ENCODE results near the gene TCF4. TPM values are rescaled to one million over a fixed set of nuclear protein-coding genes. Genes with fewer than 3 reads are reported as not detected.

The TCF4 gene
- total and polyA plus RNA-seq, 2 donors (not counting 1 experiment from before 2014, with no cell fraction given) = 68.5 to 353 TPM

- intact Hi-C loops (cut with micrococcal nuclease) = no loop called here
- Histone ChIP-seq H3K9ac (ENCODE audit: low read length) (no peak overlapping the region), H3K79me2 (ENCODE audit: control insufficient read depth, insufficient read depth, low read length) (peaks cover 44% of the 10 kb centered on the region), H3K27ac (ENCODE audit: low read length in 2 of 2) (no peak overlapping the region), H2AFZ (ENCODE audit: insufficient read depth, low read depth, low read length, poor library complexity, severe bottlenecking) (no peak overlapping the region), H3K27me3 (replicated peaks in 1 of 4; ENCODE audit: control extremely low read depth in 1 of 4, control insufficient read depth in 3 of 4, insufficient read depth in 4 of 4, low read length in 3 of 4) (no peaks in the 10 kb centered on the region), H3K9me3 (ENCODE audit: control extremely low read depth in 1 of 3, control insufficient read depth in 2 of 3, insufficient read depth in 1 of 3, low read length in 2 of 3) (peaks cover 0 to 2% (median 0%) of the 10 kb centered on the region in 3 donors), H3K36me3 (replicated peaks in 1 of 2; ENCODE audit: control extremely low read depth in 1 of 2, control insufficient read depth in 1 of 2, extremely low read depth in 1 of 2, insufficient read depth in 2 of 2, low read length in 1 of 2) (no peaks in the 10 kb centered on the region), H4K20me1 (ENCODE audit: control insufficient read depth, insufficient read depth, low read length, poor library complexity, severe bottlenecking) (no peaks in the 10 kb centered on the region), H3K4me3 (ENCODE audit: control extremely low read depth in 1 of 5, extremely low read depth in 1 of 5, insufficient read depth in 1 of 5, low read depth in 2 of 5, low read length in 4 of 5) (no peak overlapping the region), H3K4me1 (ENCODE audit: control insufficient read depth in 2 of 2, insufficient read depth in 2 of 2, low read length in 2 of 2) (peaks cover 2 to 4% of the 10 kb centered on the region in 2 donors), H3K4me2 (replicated peaks; ENCODE audit: low read depth, low read length, poor library complexity, severe bottlenecking) (no peak overlapping the region)
- Mint-ChIP-seq H3K4me3 (no peak overlapping the region), H3K27ac (no peak overlapping the region), H3K9me3 (ENCODE audit: insufficient read depth) (no peaks in the 10 kb centered on the region), H3K27me3 (no peaks in the 10 kb centered on the region), H3K4me1 (peaks cover 17% of the 10 kb centered on the region)
- ChIA-PET POLR2A (interaction anchor here (0.7 kb wide), 1 partner anchor 173 kb away, joined by 9 read pairs; no protein-coding TSS in a partner anchor), CTCF (no interaction called here)
- DNase-seq = peak; percentile 23
- TF ChIP-seq CTCF (IDR thresholded peaks at IDR 0.05) = no peak
- TF ChIP-seq EZH2 (IDR thresholded peaks at IDR 0.05; ENCODE audit: borderline replicate concordance, insufficient read depth, low read depth, low read length, poor library complexity, severe bottlenecking) = no peak
- ATAC-seq (ENCODE audit: low read depth) = peak; percentile 31
Measured at GRCh38 chr18:55570966-55571365, 17.0 kb downstream of the TCF4 start.

- H3K27ac ChIP-seq (ENCODE audit: low read length in 2 of 2) = no peak overlapping the region
- TF ChIP-seq CTCF (IDR thresholded peaks at IDR 0.05) = no peak
- no peak for TF ChIP-seq EZH2 (IDR thresholded peaks at IDR 0.05; ENCODE audit: borderline replicate concordance, insufficient read depth, low read depth, low read length, poor library complexity, severe bottlenecking)
- no peak overlapping the region for H2AFZ ChIP-seq (ENCODE audit: insufficient read depth, low read depth, low read length, poor library complexity, severe bottlenecking)
- H3K36me3 ChIP-seq (replicated peaks in 1 of 2; ENCODE audit: control extremely low read depth in 1 of 2, control insufficient read depth in 1 of 2, extremely low read depth in 1 of 2, insufficient read depth in 2 of 2, low read length in 1 of 2) = peaks cover 0 to 2% of the 10 kb centered on the region in 2 experiments
- peaks cover 6% of the 10 kb centered on the region for H3K4me1 Mint-ChIP-seq
- ChIA-PET POLR2A (no interaction called here), CTCF (no interaction called here)
- no peak overlapping the region for H3K27ac Mint-ChIP-seq
- no peaks in the 10 kb centered on the region for H3K9me3 Mint-ChIP-seq (ENCODE audit: insufficient read depth)
- H3K9me3 ChIP-seq (ENCODE audit: control extremely low read depth in 1 of 3, control insufficient read depth in 2 of 3, insufficient read depth in 1 of 3, low read length in 2 of 3) = peaks cover 0 to 4% (median 2%) of the 10 kb centered on the region in 3 donors
- H3K4me2 ChIP-seq (replicated peaks; ENCODE audit: low read depth, low read length, poor library complexity, severe bottlenecking) = no peak overlapping the region
- no peak overlapping the region for H3K4me3 ChIP-seq (ENCODE audit: control extremely low read depth in 1 of 5, extremely low read depth in 1 of 5, insufficient read depth in 1 of 5, low read depth in 2 of 5, low read length in 4 of 5)
- H4K20me1 ChIP-seq (ENCODE audit: control insufficient read depth, insufficient read depth, low read length, poor library complexity, severe bottlenecking) = no peaks in the 10 kb centered on the region
- H3K79me2 ChIP-seq (ENCODE audit: control insufficient read depth, insufficient read depth, low read length) = peaks cover 57% of the 10 kb centered on the region
- no peaks in the 10 kb centered on the region for H3K27me3 ChIP-seq (replicated peaks in 1 of 4; ENCODE audit: control extremely low read depth in 1 of 4, control insufficient read depth in 3 of 4, insufficient read depth in 4 of 4, low read length in 3 of 4)
- H3K4me1 ChIP-seq (ENCODE audit: control insufficient read depth in 2 of 2, insufficient read depth in 2 of 2, low read length in 2 of 2) = no peaks in the 10 kb centered on the region
- no peaks in the 10 kb centered on the region for H3K27me3 Mint-ChIP-seq
- no peak for DNase-seq
- no peak for ATAC-seq (ENCODE audit: low read depth)
- WGBS (ENCODE audit: insufficient coverage) = no CpG with 5 or more reads among the region's 2 CpGs
- no peak overlapping the region for H3K9ac ChIP-seq (ENCODE audit: low read length)
- intact Hi-C loops (cut with micrococcal nuclease) = no loop called here
- H3K4me3 Mint-ChIP-seq = no peak overlapping the region
Measured at GRCh38 chr18:55566456-55566935, 21.5 kb downstream of the TCF4 start.

Measured in B cell (primary cell).